ENCODE data around the gene MCRIP1. TPM values are rescaled to one million over a fixed set of nuclear protein-coding genes. Genes with fewer than 3 reads are reported as not detected.

The MCRIP1 gene
- total and polyA plus RNA-seq, 2 of the 13 experiments (the other 11 are each of a cell fraction or from before 2014, with no cell fraction given) = 79.7 to 84.9 TPM

DNA sequence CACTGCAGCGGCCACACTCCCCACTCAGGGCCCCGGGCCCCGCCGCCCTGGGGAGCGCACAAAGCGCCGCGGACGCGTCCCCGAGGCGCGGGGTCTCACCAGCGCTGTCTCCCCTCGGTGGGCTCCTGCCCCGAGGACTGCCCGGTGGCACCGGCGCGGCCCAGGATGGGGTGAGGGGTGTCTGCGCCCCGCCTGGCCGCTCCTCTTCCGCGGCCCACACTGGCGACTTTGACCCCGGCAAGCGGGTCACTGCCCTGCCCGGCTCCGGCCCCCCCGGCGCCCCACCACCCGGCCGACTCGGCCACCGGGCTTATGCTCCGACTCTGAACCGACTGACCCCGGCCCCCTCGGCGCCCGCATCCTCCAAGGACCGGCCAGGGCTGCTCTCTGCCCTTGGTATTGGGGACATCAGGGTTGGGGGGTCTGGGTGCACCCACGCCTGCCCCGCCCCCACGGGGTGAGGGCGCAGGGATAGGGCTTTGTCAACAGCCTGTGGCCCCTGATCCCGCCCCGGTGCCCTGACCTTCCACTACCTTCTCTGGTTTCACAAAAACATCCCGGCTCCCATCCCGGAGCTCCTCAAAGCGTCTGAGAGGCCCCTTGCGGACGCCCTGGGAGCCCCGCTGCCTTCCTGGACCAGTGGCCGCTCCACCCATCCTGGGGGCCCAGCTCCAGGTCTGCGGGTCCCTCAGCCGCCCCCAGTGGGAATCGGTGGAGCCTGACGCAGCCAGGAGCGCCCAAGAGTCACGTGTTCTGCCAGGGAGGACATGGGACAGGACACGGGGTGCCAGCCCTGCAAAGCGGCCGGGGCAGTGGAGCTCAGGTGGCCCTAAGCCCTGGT lies 28.3 kb downstream of the MCRIP1 start (continued):
- no peak for TF ChIP-seq ZNF616 (CRISPR knock-in tag; IDR thresholded peaks at IDR 0.05; ENCODE audit: low read depth)
- TF ChIP-seq HNF4G (IDR thresholded peaks at IDR 0.05; ENCODE audit: borderline replicate concordance, low read depth, low read length) = no peak
- TF ChIP-seq HNF4G (CRISPR knock-in tag; IDR thresholded peaks at IDR 0.05; ENCODE audit: borderline replicate concordance, low read depth) = no peak
- TF ChIP-seq ZNF143 (CRISPR knock-in tag; IDR thresholded peaks at IDR 0.05) = no peak
- TF ChIP-seq, protein P1, sequence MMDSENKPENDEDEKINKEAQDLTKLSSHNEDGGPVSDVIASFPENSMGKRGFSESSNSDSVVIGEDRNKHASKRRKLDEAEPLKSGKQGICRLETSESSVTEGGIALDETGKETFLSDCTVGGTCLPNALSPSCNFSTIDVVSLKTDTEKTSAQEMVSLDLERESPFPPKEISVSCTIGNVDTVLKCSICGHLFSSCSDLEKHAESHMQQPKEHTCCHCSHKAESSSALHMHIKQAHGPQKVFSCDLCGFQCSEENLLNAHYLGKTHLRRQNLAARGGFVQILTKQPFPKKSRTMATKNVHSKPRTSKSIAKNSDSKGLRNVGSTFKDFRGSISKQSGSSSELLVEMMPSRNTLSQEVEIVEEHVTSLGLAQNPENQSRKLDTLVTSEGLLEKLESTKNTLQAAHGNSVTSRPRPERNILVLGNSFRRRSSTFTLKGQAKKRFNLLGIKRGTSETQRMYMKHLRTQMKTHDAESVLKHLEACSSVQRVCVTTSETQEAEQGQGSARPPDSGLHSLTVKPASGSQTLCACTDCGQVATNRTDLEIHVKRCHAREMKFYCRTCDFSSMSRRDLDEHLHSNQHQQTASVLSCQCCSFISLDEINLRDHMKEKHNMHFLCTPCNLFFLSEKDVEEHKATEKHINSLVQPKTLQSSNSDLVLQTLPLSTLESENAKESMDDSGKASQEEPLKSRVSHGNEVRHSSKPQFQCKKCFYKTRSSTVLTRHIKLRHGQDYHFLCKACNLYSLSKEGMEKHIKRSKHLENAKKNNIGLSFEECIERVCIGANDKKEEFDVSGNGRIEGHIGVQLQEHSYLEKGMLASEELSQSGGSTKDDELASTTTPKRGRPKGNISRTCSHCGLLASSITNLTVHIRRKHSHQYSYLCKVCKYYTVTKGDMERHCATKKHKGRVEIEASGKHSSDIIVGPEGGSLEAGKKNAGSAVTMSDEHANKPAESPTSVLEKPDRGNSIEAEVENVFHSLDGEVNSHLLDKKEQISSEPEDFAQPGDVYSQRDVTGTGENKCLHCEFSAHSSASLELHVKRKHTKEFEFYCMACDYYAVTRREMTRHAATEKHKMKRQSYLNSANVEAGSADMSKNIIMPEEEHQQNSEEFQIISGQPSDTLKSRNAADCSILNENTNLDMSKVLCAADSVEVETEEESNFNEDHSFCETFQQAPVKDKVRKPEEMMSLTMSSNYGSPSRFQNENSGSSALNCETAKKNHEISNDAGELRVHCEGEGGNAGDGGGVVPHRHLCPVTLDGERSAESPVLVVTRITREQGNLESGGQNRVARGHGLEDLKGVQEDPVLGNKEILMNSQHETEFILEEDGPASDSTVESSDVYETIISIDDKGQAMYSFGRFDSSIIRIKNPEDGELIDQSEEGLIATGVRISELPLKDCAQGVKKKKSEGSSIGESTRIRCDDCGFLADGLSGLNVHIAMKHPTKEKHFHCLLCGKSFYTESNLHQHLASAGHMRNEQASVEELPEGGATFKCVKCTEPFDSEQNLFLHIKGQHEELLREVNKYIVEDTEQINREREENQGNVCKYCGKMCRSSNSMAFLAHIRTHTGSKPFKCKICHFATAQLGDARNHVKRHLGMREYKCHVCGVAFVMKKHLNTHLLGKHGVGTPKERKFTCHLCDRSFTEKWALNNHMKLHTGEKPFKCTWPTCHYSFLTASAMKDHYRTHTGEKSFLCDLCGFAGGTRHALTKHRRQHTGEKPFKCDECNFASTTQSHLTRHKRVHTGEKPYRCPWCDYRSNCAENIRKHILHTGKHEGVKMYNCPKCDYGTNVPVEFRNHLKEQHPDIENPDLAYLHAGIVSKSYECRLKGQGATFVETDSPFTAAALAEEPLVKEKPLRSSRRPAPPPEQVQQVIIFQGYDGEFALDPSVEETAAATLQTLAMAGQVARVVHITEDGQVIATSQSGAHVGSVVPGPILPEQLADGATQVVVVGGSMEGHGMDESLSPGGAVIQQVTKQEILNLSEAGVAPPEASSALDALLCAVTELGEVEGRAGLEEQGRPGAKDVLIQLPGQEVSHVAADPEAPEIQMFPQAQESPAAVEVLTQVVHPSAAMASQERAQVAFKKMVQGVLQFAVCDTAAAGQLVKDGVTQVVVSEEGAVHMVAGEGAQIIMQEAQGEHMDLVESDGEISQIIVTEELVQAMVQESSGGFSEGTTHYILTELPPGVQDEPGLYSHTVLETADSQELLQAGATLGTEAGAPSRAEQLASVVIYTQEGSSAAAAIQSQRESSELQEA (CRISPR knock-in tag; IDR thresholded peaks at IDR 0.05; ENCODE audit: not compliant biosample characterization) = no peak
- no peak for TF ChIP-seq ZNF446 (CRISPR knock-in tag; IDR thresholded peaks at IDR 0.05)
- no peak for TF ChIP-seq KLF11 (CRISPR knock-in tag; IDR thresholded peaks at IDR 0.05)
- no peak for TF ChIP-seq MAZ (IDR thresholded peaks at IDR 0.05; ENCODE audit: borderline replicate concordance, low read depth, low read length)
- TF ChIP-seq MAZ (CRISPR knock-in tag; IDR thresholded peaks at IDR 0.05; ENCODE audit: low read depth) = no peak
- TF ChIP-seq DNMT3B (CRISPR knock-in tag; conservative IDR thresholded peaks at IDR 0.05) = no peak
- no peak for TF ChIP-seq ZNF331 (CRISPR knock-in tag; IDR thresholded peaks at IDR 0.05)
- TF ChIP-seq FOXC1 (CRISPR knock-in tag; IDR thresholded peaks at IDR 0.05; ENCODE audit: borderline replicate concordance) = no peak
- TF ChIP-seq PBX3 (CRISPR knock-in tag; IDR thresholded peaks at IDR 0.05; ENCODE audit: borderline replicate concordance) = no peak
- TF ChIP-seq ZNF777 (CRISPR knock-in tag; IDR thresholded peaks at IDR 0.05) = no peak; the same call in 1 of the 2 replicates
- TF ChIP-seq DR1 (CRISPR knock-in tag; IDR thresholded peaks at IDR 0.05) = no peak
- TF ChIP-seq PHF21A (CRISPR knock-in tag; IDR thresholded peaks at IDR 0.05) = peak; percentile 43; the same call in 1 of the 2 replicates
- TF ChIP-seq KAT7 (CRISPR knock-in tag; IDR thresholded peaks at IDR 0.05; ENCODE audit: borderline replicate concordance) = no peak
- no peak for TF ChIP-seq MAFK (conservative IDR thresholded peaks at IDR 0.05 in 1 of 2, IDR thresholded peaks at IDR 0.05 in 1 of 2; ENCODE audit: low read length in 2 of 2)
- no peak for TF ChIP-seq TBL1XR1 (IDR thresholded peaks at IDR 0.05; ENCODE audit: borderline replicate concordance, low read length, partially characterized antibody)
